Activated naive CD4-positive, alpha-beta T cell treated with anti-CD3 and anti-CD28 coated beads, Interleukin-2, amount 50 U/mL, for 16 hours (primary cell): ENCODE data around the gene COX20.
"Not testable (repeated sequence)": the region's sequence is repeated elsewhere in the genome, so short reads cannot be mapped to it uniquely, and the experiment has no call there.

ENCODE experiments used
- DNase-seq: peaks from one replicate; pipeline ENCODE4 v3.0.0-alpha.2; 2020

The COX20 gene

DNA sequence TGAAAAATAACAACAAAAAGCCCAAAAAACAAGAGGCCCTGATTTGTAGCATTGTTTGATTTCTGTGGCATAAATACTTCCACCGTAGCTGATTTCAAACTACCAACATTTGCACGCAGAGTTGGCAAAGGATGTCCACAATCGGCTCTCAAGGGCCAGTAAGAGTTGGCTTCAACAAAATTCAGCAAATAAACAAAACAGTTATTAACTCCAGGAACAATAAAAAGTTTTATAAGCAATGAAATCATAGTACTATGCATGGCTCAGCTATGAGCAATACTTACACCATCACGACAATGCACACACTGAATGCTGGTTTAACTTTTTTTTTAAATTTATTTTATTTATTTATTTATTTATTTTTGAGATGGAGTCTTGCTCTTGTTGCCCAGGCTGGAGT lies 8.7 kb upstream of the COX20 start:
- no peak for DNase-seq

DNA sequence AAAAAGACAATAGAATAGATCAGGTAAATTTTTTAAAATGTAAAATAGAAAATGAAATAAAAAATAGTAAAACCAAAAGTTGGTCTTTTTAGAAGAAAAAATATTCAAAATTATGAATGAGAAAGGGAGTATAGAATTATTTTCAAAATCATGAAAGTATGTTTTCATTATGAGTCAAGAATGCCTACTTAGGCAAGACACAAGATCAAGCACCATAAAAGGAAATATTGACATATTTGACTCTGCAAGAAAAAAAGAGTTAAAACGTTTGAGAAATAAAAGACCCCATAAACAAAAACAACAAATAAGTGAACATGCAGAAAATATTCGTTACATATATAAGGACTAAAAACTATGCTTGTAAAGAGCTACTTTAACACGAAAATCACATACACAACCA lies 4.8 kb upstream of the COX20 start:
- DNase-seq, result no peak

DNA sequence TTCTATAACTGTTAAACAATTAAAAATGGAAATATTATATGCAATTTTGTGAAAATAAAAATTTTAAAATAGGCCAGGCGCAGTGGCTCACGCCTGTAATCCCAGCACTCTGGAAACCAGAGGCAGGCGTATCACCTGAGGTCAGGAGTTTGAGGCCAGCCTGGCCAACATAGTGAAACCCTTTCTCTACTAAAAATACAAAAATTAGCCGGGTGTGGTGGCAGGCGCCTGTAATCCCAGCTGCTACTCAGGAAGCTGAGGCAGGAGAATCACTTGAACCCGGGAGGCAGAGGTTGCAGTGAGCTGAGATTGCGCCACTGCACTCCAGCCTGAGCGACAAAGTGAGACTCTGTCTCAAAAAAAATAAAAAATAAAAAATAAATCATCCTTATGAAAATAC lies 2.2 kb upstream of the COX20 start:
- not testable (repeated sequence) for DNase-seq

DNA sequence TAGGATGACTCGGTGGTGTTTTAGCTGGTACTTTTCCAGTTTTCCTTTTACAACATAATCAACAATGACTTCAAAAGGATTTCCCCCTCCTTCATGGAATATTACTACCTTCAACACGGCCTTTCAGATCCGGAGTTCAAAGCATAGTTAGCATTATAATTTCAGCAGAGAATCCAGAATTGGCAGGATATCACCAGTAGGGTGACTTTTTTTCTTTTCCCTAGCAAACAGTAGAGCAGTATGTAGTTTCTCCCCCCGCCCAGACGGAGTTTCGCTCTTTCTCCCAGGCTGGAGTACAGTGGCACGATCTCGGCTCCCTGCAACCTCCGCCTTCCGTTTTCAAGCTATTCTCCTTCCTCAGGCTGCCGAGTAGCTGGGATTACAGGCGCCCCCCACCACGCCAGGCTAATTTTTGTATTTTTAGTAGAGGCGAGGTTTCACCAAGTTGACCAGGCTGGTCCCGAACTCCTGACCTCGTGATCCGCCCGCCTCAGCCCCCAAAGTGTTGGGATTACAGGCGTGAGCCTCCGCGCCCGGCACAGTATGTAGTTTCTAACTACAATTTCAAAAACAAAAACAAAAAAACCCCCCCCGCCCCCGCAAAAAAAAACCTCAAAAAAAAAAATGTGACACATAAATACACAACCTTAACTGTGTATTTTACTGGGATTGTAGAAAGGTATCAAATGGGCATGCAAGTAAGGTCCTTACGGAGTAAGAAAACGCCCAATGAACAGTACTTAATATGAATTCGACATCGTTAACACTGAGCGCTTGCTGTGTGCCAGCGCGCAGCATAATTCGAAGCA lies 1.5 kb upstream of the COX20 start:
- DNase-seq, result peak; percentile 56

DNA sequence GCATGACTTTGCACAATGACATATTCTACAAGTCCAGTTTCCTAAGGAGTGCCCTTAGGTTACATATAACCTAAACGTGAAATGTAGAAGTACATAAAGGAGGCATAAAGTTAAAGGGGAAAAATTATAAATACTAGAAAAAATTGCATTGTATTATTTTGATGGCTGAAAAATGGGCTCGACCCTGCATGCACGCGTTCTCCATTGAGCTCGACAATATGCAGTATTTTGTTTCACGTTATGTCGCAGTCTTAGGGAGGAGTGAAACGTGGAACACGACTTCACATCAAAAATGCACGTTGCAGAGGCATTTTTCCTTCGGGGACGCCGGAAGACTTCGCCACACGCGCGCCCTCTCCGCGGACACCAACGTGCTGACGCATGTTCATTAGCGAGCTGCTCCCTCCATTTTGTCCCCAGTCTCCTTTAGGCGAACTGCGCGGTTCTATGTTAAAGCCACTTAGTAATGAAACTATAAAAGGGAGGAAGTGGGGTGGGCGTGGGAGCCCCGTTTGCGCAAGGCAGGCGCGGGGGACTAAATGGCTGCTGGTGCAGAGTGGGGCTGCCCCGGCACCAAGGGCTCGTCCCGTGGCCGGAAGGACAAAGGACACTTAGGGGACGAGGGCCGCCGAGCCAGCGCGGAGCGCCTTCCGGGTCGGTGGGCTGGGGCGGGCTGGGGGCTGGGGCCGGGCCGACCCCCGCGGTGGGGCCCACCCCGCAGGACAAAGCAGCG lies 749 bp upstream of the COX20 start:
- peak; percentile 89 for DNase-seq

DNA sequence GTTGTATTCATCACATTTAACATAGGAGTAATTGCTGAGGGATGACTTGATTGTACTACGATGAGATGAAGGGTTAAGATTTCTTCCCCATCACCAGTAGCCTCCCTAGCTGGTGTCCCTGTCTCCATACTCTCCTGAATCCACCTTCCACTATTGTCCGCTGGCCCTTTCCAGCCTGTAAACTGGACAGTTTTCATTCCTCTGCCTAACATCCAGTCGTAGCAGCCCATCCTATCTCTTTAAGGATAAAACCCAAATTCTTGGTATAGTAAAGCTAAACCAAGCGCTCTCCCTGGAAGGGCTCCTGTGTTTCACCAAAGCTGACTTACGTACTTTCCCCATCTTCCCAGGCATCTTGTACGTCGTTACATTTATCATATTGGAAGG lies 670 bp downstream of the COX20 start:
- no peak for DNase-seq

DNA sequence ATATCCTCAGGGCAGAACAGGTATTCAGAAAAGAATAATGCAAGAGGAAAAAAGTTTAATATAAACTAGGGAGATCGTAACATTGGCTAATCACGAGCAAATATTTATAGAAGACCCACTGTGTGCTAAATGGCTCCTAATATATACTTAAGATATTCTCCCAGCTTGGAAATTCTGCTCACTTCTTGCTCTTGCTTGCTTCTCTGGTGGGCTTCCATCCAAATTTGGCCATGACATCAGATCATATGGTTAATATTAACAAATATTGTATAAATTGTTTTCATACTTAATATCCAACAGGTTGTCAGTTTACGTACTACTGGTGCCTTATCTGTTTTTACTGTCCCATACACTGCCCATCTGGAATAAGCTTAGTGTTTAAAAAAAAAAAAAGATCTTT lies 1.1 kb downstream of the COX20 start:
- no peak for DNase-seq

DNA sequence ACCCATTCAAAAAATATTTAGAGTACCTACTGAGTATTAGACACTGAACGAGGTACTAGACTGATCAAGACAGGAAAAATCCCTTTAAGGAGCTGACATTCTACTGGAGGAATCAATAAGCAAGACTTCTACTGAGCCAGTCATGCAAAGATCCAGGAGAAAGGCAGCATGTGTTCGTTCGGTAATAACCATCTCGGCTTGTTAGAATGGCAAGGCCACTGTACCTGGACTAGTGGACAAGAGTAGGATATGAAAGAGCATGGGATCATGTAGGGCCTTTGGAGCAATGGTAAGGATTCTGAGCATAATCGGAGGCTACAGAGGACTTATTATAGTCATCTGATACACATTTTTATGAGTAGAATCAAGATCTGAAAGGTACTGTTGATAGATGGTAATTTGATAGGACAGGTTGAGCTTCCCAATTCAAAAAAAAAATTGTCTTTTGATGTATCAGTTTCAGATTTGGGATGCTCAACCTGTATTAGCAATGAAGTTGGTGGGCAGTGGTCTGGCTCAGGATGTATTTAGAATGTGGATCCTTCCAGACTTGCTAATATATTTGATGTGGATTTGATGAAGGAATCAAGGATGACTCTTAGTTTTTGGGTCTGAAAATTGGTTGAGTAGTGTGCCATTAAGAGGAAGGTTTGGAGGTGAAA lies 2.3 kb downstream of the COX20 start:
- no peak for DNase-seq

DNA sequence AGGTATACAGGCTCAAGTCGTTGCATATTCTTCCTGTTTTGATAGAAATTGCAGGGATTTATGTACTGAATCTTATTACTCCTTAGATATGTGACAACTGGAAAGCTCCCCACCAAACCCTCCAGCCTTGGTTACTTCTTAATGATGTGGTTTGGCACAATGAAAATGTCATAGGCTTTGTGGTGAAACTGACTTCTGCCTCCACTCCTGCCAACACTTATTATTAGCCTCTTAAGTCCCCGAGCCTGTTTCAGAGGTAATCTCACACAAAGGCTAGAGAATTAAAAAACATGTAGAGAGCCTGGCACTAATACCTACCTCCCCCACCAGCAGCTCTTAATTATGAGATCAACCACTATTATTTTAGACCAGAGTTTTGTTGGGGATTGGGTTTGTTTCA lies 4.2 kb downstream of the COX20 start:
- no peak for DNase-seq

DNA sequence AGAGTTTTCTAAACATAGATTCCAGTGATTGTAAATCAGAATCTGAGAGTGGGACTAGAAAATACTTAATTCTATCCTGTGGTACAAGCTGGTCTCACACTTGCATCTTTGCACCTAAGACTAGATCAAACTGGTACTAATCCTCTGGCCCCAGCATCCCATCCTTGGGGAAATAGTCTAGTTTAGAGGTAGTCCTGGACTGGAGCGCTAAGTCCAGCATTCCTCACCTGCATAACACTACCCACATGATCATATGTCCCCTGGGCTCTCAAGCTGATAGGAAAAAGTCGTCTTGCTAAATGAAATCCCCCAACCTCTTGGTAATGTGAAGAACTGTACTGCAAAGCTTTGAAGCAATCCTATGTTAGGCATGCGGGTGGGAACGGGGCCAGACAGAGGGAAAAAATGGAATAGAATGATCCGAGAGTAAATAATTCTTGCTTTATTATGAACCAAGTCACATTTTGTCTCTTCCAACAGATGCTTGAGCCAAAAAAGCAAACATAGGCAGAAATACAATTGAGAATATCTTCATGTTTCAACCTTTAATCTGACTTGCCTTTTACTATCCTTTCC lies 4.8 kb downstream of the COX20 start:
- DNase-seq, result no peak

DNA sequence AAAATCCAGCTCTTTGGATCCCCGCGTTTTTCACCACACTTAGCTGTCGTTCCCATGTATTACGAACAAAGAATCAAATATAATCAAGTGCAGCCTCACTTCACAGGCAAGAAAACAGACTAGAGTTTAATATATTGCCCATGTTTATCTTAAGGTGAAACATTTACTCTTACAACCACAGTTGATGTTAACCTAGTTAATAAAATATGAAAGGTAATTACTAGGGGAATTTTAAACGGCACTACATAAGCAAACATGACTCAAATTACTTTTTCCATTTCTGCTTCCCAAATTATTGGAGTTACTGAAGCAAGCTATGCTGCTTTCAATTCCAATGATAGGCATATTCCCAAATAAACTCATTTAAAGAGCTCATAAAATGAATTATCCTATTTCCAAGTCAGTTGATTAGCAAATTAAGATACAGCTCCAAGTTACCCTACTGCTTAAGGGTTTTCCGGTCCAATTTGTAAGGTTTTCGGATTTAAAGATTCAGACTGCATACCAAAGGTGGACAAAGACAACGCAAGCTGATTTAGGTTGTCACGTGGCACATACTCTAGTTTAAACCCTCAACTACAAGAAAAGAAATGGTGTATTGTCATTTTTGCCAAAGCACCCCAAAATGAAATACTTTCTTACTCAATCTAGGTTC lies 5.9 kb downstream of the COX20 start:
- DNase-seq, result no peak

DNA sequence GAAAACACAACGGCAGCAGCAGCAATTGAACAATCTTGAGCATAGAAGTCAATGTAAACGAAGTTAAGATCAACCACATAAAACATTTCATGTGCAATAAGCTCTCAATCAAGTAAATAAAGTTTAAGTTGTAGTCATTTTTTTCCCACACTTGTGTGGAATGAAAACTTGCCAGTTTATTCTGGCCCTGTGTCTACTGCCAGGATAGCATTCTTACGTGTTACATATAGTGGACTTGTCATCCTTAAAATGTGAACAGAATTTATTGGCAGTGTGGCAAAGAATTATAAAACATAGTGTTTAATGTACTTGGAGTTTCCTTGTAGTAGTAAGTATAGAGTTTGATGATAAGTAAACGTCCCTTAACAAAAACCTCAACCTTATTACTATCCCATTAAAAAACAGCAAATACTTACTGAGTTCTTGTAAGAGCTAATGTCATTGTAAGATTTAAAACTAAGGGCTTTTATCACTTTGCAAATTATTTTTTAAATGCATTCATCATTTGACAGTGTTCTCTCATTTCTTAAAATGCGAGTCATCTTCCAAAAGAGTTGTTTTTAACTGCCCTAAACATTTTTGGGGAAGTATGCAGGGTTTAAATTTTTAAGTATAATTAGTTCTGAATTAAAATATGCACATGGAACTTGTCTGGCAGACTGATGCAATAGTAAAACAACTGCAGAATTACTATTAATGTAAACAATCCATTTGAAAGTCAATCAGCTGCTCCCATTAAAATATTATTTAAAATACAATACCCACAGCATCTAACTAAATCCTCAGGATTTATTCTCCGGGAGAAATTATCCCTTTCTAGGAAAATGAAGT lies 7.9 kb downstream of the COX20 start:
- DNase-seq, result no peak

DNA sequence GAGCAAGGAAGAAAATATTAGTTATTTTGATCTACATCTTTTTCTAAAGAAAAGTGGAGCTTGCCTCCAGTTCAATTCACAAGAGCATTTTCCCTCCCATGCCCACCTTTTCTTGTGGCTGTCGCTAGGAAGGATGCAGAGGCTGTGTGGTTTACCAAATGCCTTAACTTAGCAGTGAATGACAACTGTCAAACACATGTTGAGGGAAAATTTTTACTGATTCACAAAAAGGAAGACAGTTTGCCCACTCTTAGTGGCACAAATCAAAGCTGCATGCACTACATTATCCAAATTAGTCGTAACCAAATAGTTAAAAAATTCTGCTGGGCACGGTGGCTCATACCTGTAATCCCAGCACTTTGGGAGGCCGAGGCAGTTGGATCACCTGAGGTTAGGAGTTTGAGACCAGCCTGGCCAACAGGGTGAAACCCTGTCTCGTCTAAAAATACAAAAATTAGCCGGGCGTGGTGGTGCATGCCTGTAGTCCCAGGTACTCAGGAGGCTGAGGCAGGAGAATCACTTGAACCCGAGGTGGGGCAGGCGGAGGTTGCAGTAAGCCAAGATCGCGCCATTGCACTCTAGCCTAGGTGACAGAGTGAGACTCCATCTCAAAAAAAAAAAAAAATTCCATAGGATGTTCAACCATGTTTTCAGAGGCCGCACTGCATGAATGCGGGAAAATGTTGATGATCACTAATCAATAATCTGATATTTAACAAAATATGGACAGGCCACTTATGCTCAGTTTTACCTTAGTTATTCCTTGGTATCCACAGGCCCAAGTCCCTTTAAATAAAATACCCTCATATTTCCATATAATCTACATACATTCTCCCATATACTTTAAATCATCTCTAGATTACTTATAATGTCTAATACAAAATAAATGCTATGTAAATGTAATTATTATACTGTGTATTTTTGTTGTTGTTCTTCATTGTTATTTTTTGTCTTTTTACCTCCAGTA lies 9.0 kb downstream of the COX20 start:
- DNase-seq, result no peak

DNA sequence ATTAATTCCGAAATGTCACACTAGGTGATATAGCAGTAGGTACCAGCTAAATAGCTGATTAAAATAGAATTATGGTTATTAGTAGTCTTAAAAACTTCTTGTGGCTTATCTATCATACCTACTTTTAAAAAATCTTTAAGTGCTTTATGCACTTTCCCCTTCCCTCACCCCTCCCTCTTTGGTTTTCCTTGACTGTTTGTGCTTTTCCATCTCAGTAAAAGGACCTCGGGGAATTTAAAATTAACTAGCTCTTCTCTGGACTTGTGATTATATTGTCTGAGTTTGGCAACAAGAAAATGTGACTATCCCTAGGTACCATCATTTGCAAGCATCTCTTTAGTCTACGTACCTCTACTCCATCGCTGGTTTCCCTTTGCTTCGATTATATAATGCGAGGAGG lies 11.2 kb downstream of the COX20 start:
- DNase-seq, result no peak

DNA sequence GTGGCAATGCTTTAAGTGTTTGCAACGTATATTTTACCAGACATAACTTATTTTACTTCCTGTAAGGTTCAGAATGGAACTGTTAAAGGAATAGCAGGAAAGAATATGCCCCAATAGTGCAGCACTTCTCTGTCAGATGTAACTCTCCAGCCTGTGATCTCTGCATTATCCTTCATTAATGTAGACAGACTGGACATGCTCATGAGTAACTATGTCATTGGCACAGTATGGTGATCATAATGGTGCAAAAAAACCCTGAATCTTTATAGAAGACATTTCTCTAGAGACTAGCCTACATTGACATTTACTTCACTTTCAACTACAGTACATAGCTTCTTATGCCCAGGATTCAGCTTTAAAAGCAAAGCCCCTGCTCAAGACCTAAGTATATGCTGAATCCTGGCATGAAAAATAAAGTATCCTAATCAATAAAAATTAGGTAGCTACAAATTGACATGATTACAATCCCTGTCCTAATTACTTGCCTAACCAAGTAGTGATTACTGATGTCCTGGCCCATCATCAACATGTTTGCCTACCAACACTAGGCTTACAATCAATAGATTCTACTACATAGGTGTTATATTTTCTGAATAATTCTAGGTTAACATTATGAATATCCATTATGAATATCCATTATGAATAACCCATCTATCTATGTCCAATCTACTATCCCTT lies 13.9 kb downstream of the COX20 start:
- DNase-seq, result no peak

DNA sequence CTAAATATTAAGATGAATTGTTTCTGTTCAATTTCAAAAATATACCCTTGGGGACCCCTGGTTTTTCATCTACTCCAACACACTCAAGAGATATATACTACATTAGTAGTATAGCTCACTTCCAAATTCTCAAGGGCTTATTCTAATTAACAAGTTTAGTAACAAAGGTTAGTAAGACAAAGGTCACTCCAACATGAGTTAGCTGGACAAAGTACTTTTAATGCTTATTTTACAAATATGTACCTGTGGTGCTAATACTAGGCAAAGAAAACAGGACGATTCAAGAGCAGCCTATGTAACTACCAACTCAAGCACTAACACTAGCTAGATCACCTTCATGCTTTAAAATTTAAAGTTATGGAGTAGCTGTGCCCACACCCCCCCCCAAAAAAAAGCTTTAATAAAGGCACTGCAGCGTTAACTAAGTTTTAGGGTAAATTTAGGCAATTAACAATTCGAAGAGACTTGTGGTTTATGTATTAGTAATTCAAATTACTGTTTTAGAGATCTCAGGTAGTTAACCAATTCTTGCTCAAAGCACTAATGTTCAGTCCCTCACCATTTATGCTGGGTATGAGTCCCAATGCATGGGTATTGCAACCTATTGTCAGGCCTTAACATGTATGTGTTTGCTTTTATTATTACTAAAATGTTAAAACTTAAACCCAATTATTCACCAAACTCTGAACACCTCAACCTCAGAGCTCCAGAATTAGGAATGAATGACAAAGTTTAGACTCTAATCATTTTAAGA lies 14.8 kb downstream of the COX20 start:
- no peak for DNase-seq

DNA sequence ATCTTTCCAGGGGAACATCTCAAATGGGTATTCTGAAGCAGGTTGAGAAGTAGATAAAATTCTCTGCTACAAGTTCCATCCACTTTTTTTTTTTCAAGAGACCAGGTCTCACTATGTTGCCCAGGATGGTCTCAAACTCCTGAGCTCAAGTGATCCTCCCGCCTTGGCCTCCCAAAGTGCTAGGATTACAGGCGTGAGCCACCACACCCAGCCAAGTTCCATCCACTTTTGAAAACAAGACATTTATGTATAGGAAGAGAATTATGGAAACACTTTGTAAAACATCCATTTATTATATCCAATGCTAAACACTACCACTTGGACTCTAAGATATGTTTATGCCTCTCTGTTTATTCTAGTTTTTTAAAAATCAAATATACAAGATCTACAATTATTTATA lies 15.4 kb downstream of the COX20 start:
- DNase-seq, result no peak

DNA sequence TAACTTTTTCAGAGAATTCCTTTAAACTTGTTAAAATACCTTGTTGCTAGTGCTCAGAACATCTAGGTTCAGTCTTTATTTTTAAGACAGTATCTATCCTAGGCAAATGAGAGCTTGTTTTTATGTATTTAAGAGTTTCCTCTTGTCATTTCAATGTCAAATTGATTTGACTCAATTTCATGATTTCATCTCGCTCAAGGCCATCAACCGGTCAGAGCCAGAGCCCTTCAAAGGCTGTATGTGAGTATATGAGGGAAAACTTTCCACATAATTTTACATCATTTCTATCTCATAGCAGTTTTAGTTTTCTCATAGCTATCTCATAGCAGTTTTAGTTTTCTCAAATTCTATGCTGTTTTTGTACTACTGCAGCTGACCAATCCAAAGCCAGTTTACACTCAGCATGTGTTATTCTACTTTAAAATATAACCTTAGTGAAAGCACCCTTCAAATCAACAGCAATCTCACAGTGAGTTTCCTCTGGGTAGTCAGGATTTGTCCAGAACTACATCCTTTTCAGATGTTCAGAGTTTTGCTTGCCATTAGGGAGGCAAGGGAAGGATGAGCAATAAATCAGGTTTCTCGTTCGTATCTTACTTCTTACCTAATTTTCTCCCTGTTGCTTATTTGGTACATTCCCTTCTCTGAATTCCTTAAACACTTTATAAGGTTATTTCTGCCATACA lies 16.2 kb downstream of the COX20 start:
- DNase-seq, result no peak

DNA sequence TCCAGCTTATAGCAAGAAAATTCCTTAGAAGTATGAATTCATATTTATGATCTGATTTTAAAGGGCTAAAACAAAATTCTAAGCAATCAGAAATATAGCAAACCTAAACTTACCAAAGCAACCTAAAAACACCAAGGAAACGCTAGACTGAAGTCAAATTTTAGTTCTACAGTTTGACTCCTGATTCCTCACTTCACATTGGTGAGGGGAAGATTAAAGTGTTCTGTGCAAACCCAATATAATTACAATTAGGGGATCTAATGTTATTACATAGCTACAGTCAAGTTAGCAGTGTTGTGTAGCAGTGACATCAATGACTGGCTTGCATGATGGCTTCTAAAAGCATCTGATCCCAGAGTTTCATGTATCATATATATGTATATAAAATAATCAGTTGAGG lies 17.2 kb downstream of the COX20 start:
- DNase-seq, result no peak
